A673 (cell line): ENCODE data around the gene SERTM1. TPM values are rescaled to one million over a fixed set of nuclear protein-coding genes. Genes with fewer than 3 reads are reported as not detected.

Experiments
- Bru-seq: library from RNA; stranded (reverse); fragments of 400-500 nt; gene quantifications from one replicate; lab custom pipeline; 2021; lab: Mats Ljungman, UMichigan
- BruChase-seq, 2 experiments: library from RNA; stranded (reverse); fragments of 400-500 nt; gene quantifications; one replicate each; lab custom pipeline; 2021; lab: Mats Ljungman, UMichigan
- BruUV-seq: library from RNA; stranded (reverse); fragments of 400-500 nt; replicated peaks from 2 replicates; lab custom pipeline; 2021; lab: Mats Ljungman, UMichigan
- CTCF ChIA-PET: fragments of 300-600 bp; sonication (Branson Sonifier 250); formaldehyde crosslinking; loops from one replicate; lab custom pipeline; 2022; ENCODE audit warnings: antibody characterized with exemption; lab: Charles Lee
- POLR2A ChIA-PET: fragments of 300-600 bp; sonication (Branson Sonifier 250); formaldehyde crosslinking; loops from one replicate; lab custom pipeline; 2022; ENCODE audit warnings: antibody characterized with exemption; ENCODE audit not compliant: low non-redundant PET; lab: Charles Lee
- DNase-seq: peaks from one replicate; pipeline ENCODE4 v3.0.0-alpha.2; 2015; ENCODE audit warnings: low spot score
- H3K27ac ChIP-seq: fragments of 200-600 bp; sonication (generic); 2 replicates; pipeline ENCODE4 v1.5.1; 2016; ENCODE audit warnings: mixed run types, low read depth, mild to moderate bottlenecking, mixed read lengths, antibody characterized with exemption, low read length; ENCODE audit not compliant: poor library complexity, severe bottlenecking
- H3K27me3 ChIP-seq: fragments of 200-600 bp; sonication (generic); replicated peaks from 2 replicates; pipeline ENCODE4 v1.6.1; 2017; ENCODE audit warnings: mixed run types, low read depth, mild to moderate bottlenecking, mixed read lengths, antibody characterized with exemption, low read length; ENCODE audit not compliant: insufficient read depth, poor library complexity
- H3K36me3 ChIP-seq: fragments of 200-600 bp; sonication (generic); 2 replicates; pipeline ENCODE4 v1.6.1; 2016; ENCODE audit warnings: mixed run types, mild to moderate bottlenecking, mixed read lengths, antibody characterized with exemption, low read length; ENCODE audit not compliant: insufficient read depth, poor library complexity, severe bottlenecking
- H3K4me1 ChIP-seq: fragments of 200-600 bp; sonication (generic); 2 replicates; pipeline ENCODE4 v1.6.1; 2017; ENCODE audit warnings: mixed run types, mild to moderate bottlenecking, mixed read lengths, antibody characterized with exemption, low read length; ENCODE audit not compliant: insufficient read depth, poor library complexity, severe bottlenecking
- H3K4me3 ChIP-seq: fragments of 200-600 bp; sonication (generic); 2 replicates; pipeline ENCODE4 v1.5.1; 2016; ENCODE audit warnings: low read depth, mixed run types, mild to moderate bottlenecking, mixed read lengths, low read length; ENCODE audit not compliant: poor library complexity, severe bottlenecking
- H3K9me3 ChIP-seq: fragments of 200-600 bp; sonication (generic); 2 replicates; pipeline ENCODE4 v1.6.1; 2016; ENCODE audit warnings: mixed run types, low read depth, mild to moderate bottlenecking, mixed read lengths, antibody characterized with exemption, low read length; ENCODE audit not compliant: poor library complexity, severe bottlenecking
- CTCF ChIP-seq: fragments of 300-800, 200-600 bp; sonication (generic); conservative IDR thresholded peaks from 2 replicates; pipeline ENCODE4 v1.5.1; 2017; ENCODE audit warnings: low read depth, mild to moderate bottlenecking, antibody characterized with exemption, low read length, moderate library complexity, mixed read lengths
- EZH2 ChIP-seq: fragments of 200-600 bp; sonication (generic); IDR thresholded peaks from 2 replicates; pipeline ENCODE4 v1.6.1; 2017; ENCODE audit warnings: borderline replicate concordance, low read depth, mild to moderate bottlenecking, mixed read lengths, antibody characterized with exemption, low read length; ENCODE audit not compliant: poor library complexity, severe bottlenecking
- intact Hi-C: fragments of 100-400 bp; cut with micrococcal nuclease; formaldehyde crosslinking; loops from one replicate; pipeline ENCODE4 v1.10.0; 2022; ENCODE audit not compliant: unreplicated experiment
- long read RNA-seq: library from polyadenylated mRNA; stranded (forward); transcript quantifications from one replicate; pipeline ENCODE4 v2.0.0, GENCODE V29; 2022
- total RNA-seq: library from RNA; stranded (reverse); gene quantifications from 2 replicates; pipeline ENCODE4 v1.2.3, GENCODE V29; 2021

The SERTM1 gene
- total RNA-seq (42.9 and 53.5 TPM in 2 replicates), Bru-seq, nascent RNA (percentile 96 among the genes with signal in this experiment), BruChase-seq, experiment 1, labeled RNA remaining after a 2-hour chase (percentile 94 among the genes with signal in this experiment), BruChase-seq, experiment 2, labeled RNA remaining after a 6-hour chase (percentile 88 among the genes with signal in this experiment)
- long read RNA-seq, transcript SERTM1-201 (2 exons, 3,207 nt): major isoform, 46 of 62 reads
- long read RNA-seq, partial matches to known transcripts: 13 of 62 reads
- long read RNA-seq, other reads (novel, unspliced or antisense): 3 of 62 reads

GRCh38 chr13:36673838-36674326 lies at the start of gene SERTM1:
Gene SERTM1, plus strand, starts transcription at chr13:36674020. Its CDS starts 21,059 bp downstream, at chr13:36695079.
- no peaks in the 10 kb centered on the region for H3K27me3 ChIP-seq
- H3K27ac ChIP-seq: peak within 1 kb of the TSS; percentile 75
- H3K4me3 ChIP-seq: peak within 1 kb of the TSS; percentile 66
- H3K36me3 ChIP-seq: peaks cover 6% of the 10 kb centered on the region
- TF ChIP-seq EZH2 (no peak), CTCF (no peak)
- peaks cover 15% of the 10 kb centered on the region for H3K4me1 ChIP-seq
- peak; percentile 93 for DNase-seq
- intact Hi-C loops: loop anchor here (10.0 kb wide), 2 partner anchors 151 to 321 kb away; partner anchors contain the start of gene ALG5
- no TSS peak for BruUV-seq
- ChIA-PET CTCF (no interaction called here), POLR2A (no interaction called here)
- H3K9me3 ChIP-seq: no peaks in the 10 kb centered on the region

GRCh38 chr13:36628377-36629056 lies 45.3 kb upstream of the SERTM1 start:
- DNase-seq: no peak
- CTCF ChIA-PET: no interaction called here
- Histone ChIP-seq H3K36me3 (no peaks in the 10 kb centered on the region), H3K9me3 (no peaks in the 10 kb centered on the region), H3K27ac (no peak overlapping the region), H3K4me1 (peaks cover 4% of the 10 kb centered on the region), H3K27me3 (no peaks in the 10 kb centered on the region), H3K4me3 (no peak overlapping the region)
- POLR2A ChIA-PET: no interaction called here
- TF ChIP-seq EZH2 (no peak), CTCF (no peak)
- intact Hi-C loops: no loop called here
- BruUV-seq: no TSS peak

GRCh38 chr13:36629057-36629385 lies 44.8 kb upstream of the SERTM1 start:
- H3K4me3 ChIP-seq: no peak overlapping the region
- H3K36me3 ChIP-seq: no peaks in the 10 kb centered on the region
- DNase-seq: no peak
- H3K27ac ChIP-seq: no peak overlapping the region
- no peaks in the 10 kb centered on the region for H3K27me3 ChIP-seq
- intact Hi-C loops: no loop called here
- BruUV-seq: no TSS peak
- ChIA-PET POLR2A (no interaction called here), CTCF (no interaction called here)
- TF ChIP-seq EZH2: no peak
- no peak for TF ChIP-seq CTCF
- H3K9me3 ChIP-seq: no peaks in the 10 kb centered on the region
- peaks cover 4% of the 10 kb centered on the region for H3K4me1 ChIP-seq
